KMS-11 (cell line): ENCODE results near the gene COL26A1.

ENCODE experiments used
- H2AFZ ChIP-seq: fragments of 200-600 bp; sonication (generic); 2 replicates; pipeline ENCODE4 v1.6.1; 2016; ENCODE audit warnings: antibody characterized with exemption, mixed run types, low read depth
- H3K27ac ChIP-seq: fragments of 200-600 bp; sonication (generic); 2 replicates; pipeline ENCODE4 v1.6.1; 2016; ENCODE audit warnings: mild to moderate bottlenecking, mixed run types
- H3K27me3 ChIP-seq: fragments of 200-600 bp; sonication (generic); 2 replicates; pipeline ENCODE4 v1.6.1; 2017; ENCODE audit warnings: mild to moderate bottlenecking, low read depth, mixed run types, moderate library complexity; ENCODE audit not compliant: insufficient read depth
- H3K36me3 ChIP-seq: fragments of 200-600 bp; sonication (generic); 2 replicates; pipeline ENCODE4 v1.6.1; 2017; ENCODE audit warnings: mild to moderate bottlenecking, mixed run types; ENCODE audit not compliant: insufficient read depth
- H3K4me1 ChIP-seq: fragments of 200-600 bp; sonication (generic); 2 replicates; pipeline ENCODE4 v1.6.1; 2016; ENCODE audit warnings: mild to moderate bottlenecking, low read depth, mixed run types; ENCODE audit not compliant: poor library complexity, severe bottlenecking
- H3K4me2 ChIP-seq: fragments of 200-600 bp; sonication (generic); 2 replicates; pipeline ENCODE4 v1.7.0; 2016; ENCODE audit warnings: mild to moderate bottlenecking, mixed run types
- H3K4me3 ChIP-seq: fragments of 200-600 bp; sonication (generic); IDR thresholded peaks from 2 replicates; pipeline ENCODE4 v1.6.1; 2017; ENCODE audit warnings: low read depth, low read length, mixed read lengths; ENCODE audit not compliant: insufficient read depth
- H3K79me2 ChIP-seq: fragments of 200-600 bp; sonication (generic); 2 replicates; pipeline ENCODE4 v1.6.1; 2016; ENCODE audit warnings: low read depth, mixed run types; ENCODE audit not compliant: insufficient read depth
- H3K9ac ChIP-seq: fragments of 200-600 bp; sonication (generic); 2 replicates; pipeline ENCODE4 v1.6.1; 2016; ENCODE audit warnings: mild to moderate bottlenecking, mixed run types
- H4K20me1 ChIP-seq: fragments of 200-600 bp; sonication (generic); 2 replicates; pipeline ENCODE4 v1.6.1; 2016; ENCODE audit warnings: mild to moderate bottlenecking, mixed run types; ENCODE audit not compliant: insufficient read depth
- TF ChIP-seq, protein P1 (sequence below): fragments of 200-600 bp; sonication (generic); conservative IDR thresholded peaks from 2 replicates; pipeline ENCODE4 v1.6.1; 2017; ENCODE audit warnings: low read depth, mild to moderate bottlenecking, antibody characterized with exemption, low read length, moderate library complexity, mixed read lengths

Gene COL26A1

DNA sequence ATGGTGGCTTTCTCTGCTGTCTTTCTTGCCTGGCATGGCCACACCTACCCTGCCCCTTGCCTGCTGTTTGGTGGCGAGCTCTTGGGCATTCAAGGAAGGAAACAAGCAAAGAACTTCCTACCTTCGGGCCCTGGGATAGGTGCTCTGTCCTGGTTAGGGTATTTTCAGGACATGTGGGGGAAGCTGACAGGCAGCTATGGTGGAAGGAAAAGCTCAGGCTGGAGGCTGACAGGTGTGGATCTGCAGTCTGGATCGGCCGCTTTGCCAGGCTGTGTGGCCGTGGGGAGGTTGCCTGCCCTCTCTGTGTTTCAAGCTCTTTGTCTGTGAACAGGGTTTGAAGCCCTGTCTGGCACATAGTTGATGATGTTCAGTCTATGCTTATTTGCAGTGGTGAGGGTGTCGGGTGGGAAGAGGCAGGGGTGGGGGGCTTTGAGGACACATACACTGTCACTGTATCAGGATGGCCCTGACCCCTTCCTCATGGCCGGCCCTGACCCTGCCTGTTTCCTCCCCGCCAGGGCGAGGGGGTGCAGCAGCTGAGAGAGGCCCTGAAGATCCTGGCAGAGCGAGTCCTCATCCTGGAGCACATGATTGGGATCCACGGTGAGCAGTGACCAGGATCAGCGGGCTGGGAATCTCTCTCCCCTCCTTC, 192.7 kb downstream of the COL26A1 start:
- H3K4me3 ChIP-seq: no peak overlapping the region
- TF ChIP-seq, protein P1, sequence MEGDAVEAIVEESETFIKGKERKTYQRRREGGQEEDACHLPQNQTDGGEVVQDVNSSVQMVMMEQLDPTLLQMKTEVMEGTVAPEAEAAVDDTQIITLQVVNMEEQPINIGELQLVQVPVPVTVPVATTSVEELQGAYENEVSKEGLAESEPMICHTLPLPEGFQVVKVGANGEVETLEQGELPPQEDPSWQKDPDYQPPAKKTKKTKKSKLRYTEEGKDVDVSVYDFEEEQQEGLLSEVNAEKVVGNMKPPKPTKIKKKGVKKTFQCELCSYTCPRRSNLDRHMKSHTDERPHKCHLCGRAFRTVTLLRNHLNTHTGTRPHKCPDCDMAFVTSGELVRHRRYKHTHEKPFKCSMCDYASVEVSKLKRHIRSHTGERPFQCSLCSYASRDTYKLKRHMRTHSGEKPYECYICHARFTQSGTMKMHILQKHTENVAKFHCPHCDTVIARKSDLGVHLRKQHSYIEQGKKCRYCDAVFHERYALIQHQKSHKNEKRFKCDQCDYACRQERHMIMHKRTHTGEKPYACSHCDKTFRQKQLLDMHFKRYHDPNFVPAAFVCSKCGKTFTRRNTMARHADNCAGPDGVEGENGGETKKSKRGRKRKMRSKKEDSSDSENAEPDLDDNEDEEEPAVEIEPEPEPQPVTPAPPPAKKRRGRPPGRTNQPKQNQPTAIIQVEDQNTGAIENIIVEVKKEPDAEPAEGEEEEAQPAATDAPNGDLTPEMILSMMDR: no peak
- H3K27ac ChIP-seq: no peak overlapping the region
- no peaks in the 10 kb centered on the region for H4K20me1 ChIP-seq
- H3K36me3 ChIP-seq: no peaks in the 10 kb centered on the region
- no peak overlapping the region for H3K9ac ChIP-seq
- no peak overlapping the region for H3K4me2 ChIP-seq
- no peak overlapping the region for H2AFZ ChIP-seq
- H3K4me1 ChIP-seq: no peaks in the 10 kb centered on the region
- H3K27me3 ChIP-seq: peaks cover 24% of the 10 kb centered on the region
- H3K79me2 ChIP-seq: no peaks in the 10 kb centered on the region

DNA sequence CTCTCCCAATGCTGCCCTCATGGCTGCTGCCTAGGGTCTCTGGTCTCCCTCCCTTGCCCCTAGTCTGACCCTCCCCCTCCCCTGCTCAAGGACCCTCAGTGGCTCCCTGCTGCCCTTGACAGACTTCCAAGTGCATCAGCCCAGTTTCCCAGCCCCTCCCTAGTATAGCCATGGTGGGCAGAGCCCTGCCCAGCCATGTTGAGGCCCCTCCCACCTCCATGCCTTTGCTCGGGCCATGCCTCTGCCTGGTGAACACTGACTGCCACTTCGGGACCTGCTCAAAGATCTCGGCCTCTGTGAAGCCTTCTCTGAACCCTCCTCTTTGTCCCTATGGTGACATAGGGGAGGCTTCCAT, 193.2 kb downstream of the COL26A1 start:
- Histone ChIP-seq H4K20me1 (no peaks in the 10 kb centered on the region), H3K4me1 (no peaks in the 10 kb centered on the region), H3K79me2 (no peaks in the 10 kb centered on the region), H3K4me2 (no peak overlapping the region), H3K9ac (no peak overlapping the region), H3K27me3 (peaks cover 24% of the 10 kb centered on the region), H3K36me3 (no peaks in the 10 kb centered on the region), H3K27ac (no peak overlapping the region), H3K4me3 (no peak overlapping the region), H2AFZ (no peak overlapping the region)
- TF ChIP-seq, protein P1: no peak

DNA sequence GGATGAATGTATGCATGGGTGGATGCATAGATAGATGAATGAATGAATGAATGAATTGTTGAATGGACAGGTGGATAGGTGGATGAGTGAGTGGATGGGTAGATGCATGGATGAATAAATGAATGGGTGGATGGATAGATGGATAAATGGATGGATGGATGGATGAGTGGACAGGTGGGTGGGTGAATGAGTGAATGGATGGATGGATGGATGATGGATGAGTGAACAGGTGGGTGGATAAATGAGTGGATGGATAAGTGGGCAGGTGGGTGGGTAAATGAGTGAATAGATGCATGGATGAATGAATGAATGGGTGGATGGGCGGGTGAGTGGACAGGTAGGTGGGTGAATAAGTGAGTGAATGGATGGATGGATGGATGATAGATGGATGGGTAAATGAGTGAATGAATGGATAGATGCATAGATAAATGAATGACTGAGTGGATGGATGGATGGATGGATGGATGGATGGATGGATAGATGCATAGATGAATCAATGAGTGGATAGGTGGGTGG, 193.8 kb downstream of the COL26A1 start:
- Histone ChIP-seq H3K4me2 (no peak overlapping the region), H3K36me3 (no peaks in the 10 kb centered on the region), H3K27me3 (peaks cover 27% of the 10 kb centered on the region), H3K27ac (no peak overlapping the region), H2AFZ (no peak overlapping the region), H3K79me2 (no peaks in the 10 kb centered on the region), H3K4me3 (no peak overlapping the region), H3K9ac (no peak overlapping the region), H4K20me1 (no peaks in the 10 kb centered on the region), H3K4me1 (no peaks in the 10 kb centered on the region)
- TF ChIP-seq, protein P1: no peak

DNA sequence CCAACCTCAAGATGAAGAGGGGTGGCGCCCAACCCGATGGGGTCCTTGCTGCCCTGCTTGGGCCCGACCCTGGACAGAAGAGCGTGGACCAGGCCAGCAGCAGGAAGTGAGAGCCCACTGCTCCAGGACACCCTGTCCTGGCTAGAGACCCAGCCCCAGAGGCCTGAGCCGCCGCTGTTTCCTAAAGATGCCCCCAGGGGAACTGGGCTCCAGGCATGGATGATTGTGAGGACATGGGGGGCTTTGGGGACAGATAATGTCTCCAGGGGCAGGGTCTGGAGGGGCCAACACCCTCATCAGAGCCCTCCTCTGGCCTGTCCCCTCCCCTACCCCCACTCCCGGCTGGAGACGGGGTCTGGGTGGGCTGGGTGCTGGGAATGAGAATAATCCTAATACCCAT, 194.7 kb downstream of the COL26A1 start:
- H3K27me3 ChIP-seq: peaks cover 32% of the 10 kb centered on the region
- no peak overlapping the region for H3K9ac ChIP-seq
- TF ChIP-seq, protein P1: no peak
- no peak overlapping the region for H3K4me3 ChIP-seq
- no peak overlapping the region for H3K4me2 ChIP-seq
- H2AFZ ChIP-seq: no peak overlapping the region
- no peaks in the 10 kb centered on the region for H3K36me3 ChIP-seq
- no peaks in the 10 kb centered on the region for H4K20me1 ChIP-seq
- H3K79me2 ChIP-seq: no peaks in the 10 kb centered on the region
- no peaks in the 10 kb centered on the region for H3K4me1 ChIP-seq
- no peak overlapping the region for H3K27ac ChIP-seq
